Natural killer cell treated with Interleukin-12 subunit alpha and Interleukin-12 subunit beta and Interleukin-15 and Interleukin-18, amount 100 ng/mL, for 72 hours (primary cell): ENCODE results near the gene RELT. TPM values are rescaled to one million over a fixed set of nuclear protein-coding genes. Genes with fewer than 3 reads are reported as not detected.

Experiments
- ATAC-seq, 2 donors: fragments of 150-1000 bp; cut with Tn5 transposase in 1 of 2; sonication (Bioruptor Pico), chemical (Tn5 transposase) in 1 of 2; 2 replicates each; pipeline ENCODE4 v1.10.0; 2021
- DNase-seq: peaks from one replicate; pipeline ENCODE4 v3.0.0; 2022; ENCODE audit warnings: low spot score
- H3K27ac Mint-ChIP-seq, 2 donors: 1 replicate in 1 of 2; 2 replicates in 1 of 2; pipeline ENCODE4 v1.8.0; 2022; ENCODE audit warnings: mixed read lengths in 2 of 2, mild to moderate bottlenecking in 1 of 2, moderate library complexity in 1 of 2
- H3K27me3 Mint-ChIP-seq, 2 donors: 1 replicate in 1 of 2; 2 replicates in 1 of 2; pipeline ENCODE4 v1.8.0; 2022; ENCODE audit warnings: mixed read lengths in 2 of 2
- H3K36me3 Mint-ChIP-seq: one replicate; pipeline ENCODE4 v1.8.0; 2022; ENCODE audit warnings: mixed read lengths
- H3K4me1 Mint-ChIP-seq, 2 donors: 1 replicate in 1 of 2; 2 replicates in 1 of 2; pipeline ENCODE4 v1.8.0; 2022; ENCODE audit warnings: low read depth in 2 of 2, mixed read lengths in 2 of 2, mild to moderate bottlenecking in 1 of 2
- H3K4me3 Mint-ChIP-seq: one replicate; pipeline ENCODE4 v1.8.0; 2022; ENCODE audit warnings: mixed read lengths
- H3K9me3 Mint-ChIP-seq: 2 replicates; pipeline ENCODE4 v1.8.0; 2022; ENCODE audit warnings: mixed read lengths
- total RNA-seq, 2 donors: library from RNA; stranded (reverse); gene quantifications; one replicate each; pipeline ENCODE4 v1.2.3, GENCODE V29; 2022

The RELT gene
- total RNA-seq, 2 donors from 2014 or later, result 46.5 to 58.0 TPM

DNA sequence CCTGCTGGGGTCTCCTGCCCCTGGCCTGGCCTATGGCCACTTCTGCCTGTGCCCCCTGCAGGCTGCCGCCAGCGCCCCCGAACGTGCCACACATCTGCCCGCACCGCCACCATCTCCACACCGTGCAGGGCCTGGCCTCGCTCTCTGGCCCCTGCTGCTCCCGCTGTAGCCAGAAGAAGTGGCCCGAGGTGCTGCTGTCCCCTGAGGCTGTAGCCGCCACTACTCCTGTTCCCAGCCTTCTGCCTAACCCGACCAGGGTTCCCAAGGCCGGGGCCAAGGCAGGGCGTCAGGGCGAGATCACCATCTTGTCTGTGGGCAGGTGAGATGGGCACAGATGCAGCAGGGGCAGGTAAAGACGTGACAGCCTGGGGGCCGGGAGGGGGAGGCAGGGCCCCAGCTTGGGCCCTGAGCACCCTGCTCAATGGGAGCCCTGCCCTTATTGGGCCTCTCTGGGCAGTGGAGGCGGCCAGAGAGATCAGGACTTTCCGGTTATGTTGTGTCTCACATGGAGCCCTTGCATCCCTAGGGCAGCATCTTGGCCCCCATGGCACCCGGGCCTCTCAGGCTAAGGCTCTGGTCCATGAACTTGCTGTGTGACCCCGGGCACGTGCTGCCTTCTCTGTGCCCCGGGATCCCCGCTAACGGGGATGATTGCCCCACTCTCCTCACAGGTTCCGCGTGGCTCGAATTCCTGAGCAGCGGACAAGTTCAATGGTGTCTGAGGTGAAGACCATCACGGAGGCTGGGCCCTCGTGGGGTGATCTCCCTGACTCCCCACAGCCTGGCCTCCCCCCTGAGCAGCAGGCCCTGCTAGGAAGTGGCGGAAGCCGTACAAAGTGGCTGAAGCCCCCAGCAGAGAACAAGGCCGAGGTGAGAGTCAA lies 18.5 kb downstream of the RELT start:
- H3K4me1 Mint-ChIP-seq, result peaks cover 4 to 16% of the 10 kb centered on the region in 2 donors
- no peaks in the 10 kb centered on the region for H3K9me3 Mint-ChIP-seq
- ATAC-seq, result no peak
- H3K27me3 Mint-ChIP-seq, result no peaks in the 10 kb centered on the region
- H3K4me3 Mint-ChIP-seq, result no peak overlapping the region
- no peak for DNase-seq
- no peak overlapping the region for H3K27ac Mint-ChIP-seq
- no peaks in the 10 kb centered on the region for H3K36me3 Mint-ChIP-seq

DNA sequence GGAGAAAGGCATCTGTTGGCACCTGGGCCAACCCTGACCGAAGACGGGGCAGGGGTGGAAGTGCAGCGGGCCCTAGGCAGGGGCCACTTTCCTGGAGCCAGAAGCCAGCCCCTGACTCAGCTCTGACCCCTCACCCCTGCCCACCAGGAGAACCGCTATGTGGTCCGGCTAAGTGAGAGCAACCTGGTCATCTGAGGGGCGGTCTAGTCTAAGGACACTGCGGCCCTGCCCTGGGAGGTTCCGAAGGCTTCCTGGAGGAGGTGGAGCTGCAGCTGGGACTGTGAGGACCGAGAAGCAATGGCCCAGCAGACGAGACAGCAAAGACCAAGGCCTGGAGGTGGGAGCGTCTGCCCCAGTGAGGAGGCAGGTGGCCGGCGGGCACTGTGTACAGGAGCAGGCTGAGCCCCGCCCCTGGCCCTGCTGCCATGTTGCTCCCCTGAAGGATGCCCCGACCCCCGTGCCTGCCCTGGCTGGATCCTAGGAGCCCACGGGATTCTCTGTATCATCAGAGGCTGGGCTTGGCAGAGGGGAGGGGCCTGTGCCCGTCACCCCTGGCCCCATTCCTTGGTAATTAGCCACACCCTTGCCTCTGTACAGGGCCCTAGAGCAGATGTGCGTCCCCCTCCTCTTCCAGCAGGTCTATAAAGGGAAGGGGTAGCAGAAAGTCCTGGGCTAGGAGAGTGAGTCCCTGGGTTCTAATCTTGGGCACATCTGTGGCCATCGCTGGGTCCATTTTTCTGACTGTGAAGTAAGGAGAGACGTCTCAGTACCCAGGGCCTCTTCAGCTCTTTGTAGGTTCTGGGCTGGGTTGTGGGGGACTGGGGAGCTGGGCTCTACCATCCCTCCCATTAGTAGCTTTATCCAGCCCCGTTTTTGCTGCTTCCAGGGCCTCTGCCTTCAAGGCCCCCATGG lies 19.4 kb downstream of the RELT start:
- Mint-ChIP-seq H3K27ac (no peak overlapping the region), H3K4me3 (no peak overlapping the region), H3K36me3 (no peaks in the 10 kb centered on the region), H3K4me1 (peaks cover 0 to 12% of the 10 kb centered on the region in 2 donors), H3K9me3 (no peaks in the 10 kb centered on the region), H3K27me3 (no peaks in the 10 kb centered on the region)
- ATAC-seq (no peak), DNase-seq (no peak)

DNA sequence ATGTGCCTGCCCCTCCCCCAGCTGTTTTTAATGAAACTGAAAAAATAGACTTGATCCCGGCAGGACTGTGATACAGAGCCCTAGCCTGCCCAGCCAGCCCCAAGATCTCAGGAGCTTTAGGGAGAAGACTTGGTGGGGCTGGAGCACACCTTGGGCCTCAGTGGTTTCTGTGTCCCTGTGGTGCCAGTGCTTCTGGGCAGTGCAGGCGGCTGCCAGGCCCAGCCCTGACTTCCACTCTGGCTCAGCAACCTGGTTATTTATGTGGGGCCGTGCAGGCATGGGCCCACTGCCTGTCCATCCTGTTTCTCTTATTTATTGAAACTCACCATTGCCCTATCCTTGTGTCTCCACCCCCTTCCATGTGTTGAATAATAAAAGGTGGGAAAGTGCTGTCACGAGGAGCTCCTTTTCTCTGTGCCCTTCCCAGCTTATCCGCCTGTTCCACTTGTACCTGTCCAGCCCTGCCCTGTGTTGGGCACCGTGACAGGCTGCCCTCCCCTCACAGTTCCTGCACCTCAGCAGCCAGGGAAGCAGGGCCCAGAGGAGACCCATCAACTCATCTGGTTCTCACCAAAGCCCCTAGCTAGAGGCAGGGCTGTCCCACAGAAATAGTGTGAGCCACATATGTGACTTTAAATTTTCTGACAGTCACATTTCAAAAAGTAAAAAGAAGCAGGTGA lies 20.2 kb downstream of the RELT start:
- H3K36me3 Mint-ChIP-seq, result no peaks in the 10 kb centered on the region
- H3K27ac Mint-ChIP-seq, result no peak overlapping the region
- peaks cover 0 to 15% of the 10 kb centered on the region in 2 donors for H3K4me1 Mint-ChIP-seq
- ATAC-seq, result no peak
- DNase-seq, result no peak
- H3K9me3 Mint-ChIP-seq, result no peaks in the 10 kb centered on the region
- no peak overlapping the region for H3K4me3 Mint-ChIP-seq
- no peaks in the 10 kb centered on the region for H3K27me3 Mint-ChIP-seq

GRCh38 chr11:73396985-73397384 lies 20.8 kb downstream of the RELT start:
- Mint-ChIP-seq H3K27me3 (no peaks in the 10 kb centered on the region), H3K4me1 (peaks cover 0 to 15% of the 10 kb centered on the region in 2 donors), H3K9me3 (no peaks in the 10 kb centered on the region), H3K4me3 (no peak overlapping the region), H3K36me3 (no peaks in the 10 kb centered on the region), H3K27ac (no peak overlapping the region)
- DNase-seq (no peak), ATAC-seq (no peak)

DNA sequence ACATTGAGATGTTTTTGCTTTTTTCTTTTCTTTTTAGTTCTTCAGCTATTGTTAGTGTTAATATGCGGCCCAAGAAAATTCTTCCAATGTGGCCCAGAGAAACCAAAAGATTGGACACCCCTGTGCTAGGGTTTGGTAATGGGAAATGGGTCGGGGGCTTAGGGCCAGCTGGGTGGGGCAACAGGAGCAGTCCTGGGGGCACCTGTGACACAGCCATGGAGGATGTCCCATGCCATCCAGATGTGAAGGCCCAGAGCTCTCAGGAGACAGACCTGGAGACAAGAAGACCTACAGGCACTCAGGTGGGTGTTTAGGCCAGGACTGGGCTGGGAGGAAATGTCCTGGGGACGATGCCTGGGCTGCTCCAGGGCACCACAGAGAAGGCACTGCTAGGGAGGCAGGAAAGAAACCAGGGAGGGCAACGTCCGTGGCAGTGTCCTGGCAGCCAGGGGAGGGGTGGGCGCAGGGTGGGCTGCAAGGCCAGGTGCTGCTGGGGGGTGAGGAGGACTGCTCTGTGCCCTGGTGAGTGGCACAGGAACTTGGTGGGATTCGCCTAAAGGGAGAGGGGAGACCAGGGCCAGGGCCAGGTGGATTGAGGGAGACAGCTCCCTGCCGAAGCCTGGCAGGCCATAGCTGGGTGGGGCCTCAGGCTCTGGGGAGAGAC lies 21.4 kb downstream of the RELT start:
- Mint-ChIP-seq H3K4me3 (no peak overlapping the region), H3K9me3 (no peaks in the 10 kb centered on the region), H3K36me3 (no peaks in the 10 kb centered on the region), H3K4me1 (peaks cover 0 to 10% of the 10 kb centered on the region in 2 donors), H3K27me3 (no peaks in the 10 kb centered on the region), H3K27ac (peak overlapping the region in 1 of 2 donors; percentile 9)
- DNase-seq, result no peak
- no peak for ATAC-seq

DNA sequence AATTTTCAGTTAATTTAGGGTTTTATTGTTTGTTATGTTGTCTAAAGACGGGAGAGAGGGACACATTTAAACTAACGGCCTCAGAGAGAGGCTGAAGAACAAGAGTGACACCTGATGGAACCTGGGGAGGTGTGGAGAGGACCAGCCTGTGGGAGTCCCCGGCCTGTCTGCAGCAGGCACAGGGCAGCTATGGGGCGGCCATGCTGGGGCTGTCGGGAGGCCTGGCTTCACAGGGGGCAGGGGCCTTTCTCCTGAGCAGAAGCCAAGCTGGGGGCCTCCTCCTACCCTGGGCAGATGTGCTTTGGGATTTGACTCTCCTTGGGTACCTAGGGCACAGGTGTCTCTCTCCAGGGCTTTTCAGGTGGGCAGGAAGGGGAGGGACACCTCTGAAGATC lies 21.9 kb downstream of the RELT start:
- Mint-ChIP-seq H3K27ac (peak overlapping the region in 1 of 2 donors; percentile 9), H3K36me3 (no peaks in the 10 kb centered on the region), H3K4me1 (peaks cover 0 to 10% of the 10 kb centered on the region in 2 donors)

DNA sequence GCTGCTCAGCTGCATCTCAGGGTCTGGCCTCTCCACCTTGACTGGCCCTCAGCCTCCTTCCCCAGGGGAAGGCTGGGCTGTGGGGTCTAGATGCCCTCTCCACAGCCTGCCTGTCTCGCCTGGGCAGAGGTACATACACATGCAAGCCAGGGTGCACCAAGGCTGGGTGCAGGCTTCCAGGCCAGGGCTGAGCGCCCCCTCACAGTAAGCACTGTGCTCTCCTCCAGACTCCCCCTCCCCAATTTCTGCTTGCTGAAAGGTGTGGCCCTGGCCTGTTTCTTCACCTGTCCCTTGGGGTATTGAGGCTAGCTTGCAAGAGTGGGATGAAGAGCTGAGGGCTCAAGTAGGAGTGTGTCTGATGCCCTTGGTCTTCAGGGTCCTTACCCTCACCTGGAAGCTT lies 22.5 kb downstream of the RELT start:
- H3K36me3 Mint-ChIP-seq, result no peaks in the 10 kb centered on the region

More for the DNA sequence above, 21.9 kb downstream of the RELT start:
- H3K4me3 Mint-ChIP-seq, result no peak overlapping the region
- H3K27me3 Mint-ChIP-seq, result no peaks in the 10 kb centered on the region
- no peak for DNase-seq
- no peaks in the 10 kb centered on the region for H3K9me3 Mint-ChIP-seq
- ATAC-seq, result no peak

GRCh38 chr11:73399159-73399590 lies 23.0 kb downstream of the RELT start:
- DNase-seq (no peak), ATAC-seq (no peak)
- Mint-ChIP-seq H3K36me3 (no peaks in the 10 kb centered on the region), H3K4me1 (peaks cover 0 to 10% of the 10 kb centered on the region in 2 donors), H3K27ac (no peak overlapping the region), H3K27me3 (no peaks in the 10 kb centered on the region), H3K9me3 (no peaks in the 10 kb centered on the region), H3K4me3 (no peak overlapping the region)

More for the DNA sequence above, 22.5 kb downstream of the RELT start:
- DNase-seq, result no peak
- H3K27ac Mint-ChIP-seq, result no peak overlapping the region
- no peak overlapping the region for H3K4me3 Mint-ChIP-seq
- ATAC-seq, result no peak
- peaks cover 0 to 10% of the 10 kb centered on the region in 2 donors for H3K4me1 Mint-ChIP-seq
- H3K9me3 Mint-ChIP-seq, result no peaks in the 10 kb centered on the region
- no peaks in the 10 kb centered on the region for H3K27me3 Mint-ChIP-seq

DNA sequence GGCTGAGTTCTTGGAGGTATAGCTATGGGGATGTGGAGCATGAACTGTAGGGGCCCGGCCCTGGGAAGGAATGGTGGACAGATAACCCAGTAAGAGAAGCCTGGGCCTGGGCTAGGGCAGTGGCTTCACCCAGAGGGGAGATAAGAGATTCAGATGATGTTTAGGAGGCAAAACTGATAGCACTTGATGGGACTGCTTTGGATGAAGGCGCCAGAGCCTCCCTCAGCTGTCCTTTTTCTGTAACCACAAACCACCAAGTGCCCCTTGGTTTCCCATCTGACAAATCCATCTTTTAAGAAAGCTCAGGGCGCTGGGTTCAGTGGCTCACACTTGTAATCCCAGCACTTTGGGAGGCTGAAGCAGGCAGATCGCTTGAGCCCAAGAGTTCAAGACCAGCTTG lies 23.4 kb downstream of the RELT start:
- DNase-seq, result no peak
- Mint-ChIP-seq H3K27me3 (no peaks in the 10 kb centered on the region), H3K9me3 (no peaks in the 10 kb centered on the region), H3K4me1 (peaks cover 0 to 10% of the 10 kb centered on the region in 2 donors), H3K4me3 (no peak overlapping the region), H3K27ac (no peak overlapping the region), H3K36me3 (no peaks in the 10 kb centered on the region)
- no peak for ATAC-seq

DNA sequence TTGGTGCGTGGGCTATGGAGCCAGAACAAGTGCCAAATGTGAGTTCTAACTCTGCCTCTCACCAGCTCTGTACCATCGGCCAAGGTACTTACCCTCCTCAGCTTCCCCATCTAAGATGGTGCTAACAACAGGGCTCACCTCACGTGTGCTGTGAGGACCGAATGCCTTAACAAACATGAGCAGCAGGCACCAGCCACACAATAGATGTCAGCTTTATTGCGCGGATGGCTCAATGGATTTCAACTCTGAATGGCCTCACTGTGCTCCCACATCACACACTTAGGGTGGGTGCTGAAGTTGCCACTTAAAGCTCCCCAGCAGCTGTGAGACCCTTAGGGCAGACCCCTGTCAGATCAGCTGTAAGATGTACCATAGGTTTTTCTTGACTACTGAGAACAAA lies 24.1 kb downstream of the RELT start:
- no peaks in the 10 kb centered on the region for H3K36me3 Mint-ChIP-seq
- H3K27ac Mint-ChIP-seq, result no peak overlapping the region
- H3K4me3 Mint-ChIP-seq, result no peak overlapping the region
- ATAC-seq, result no peak
- H3K27me3 Mint-ChIP-seq, result no peaks in the 10 kb centered on the region
- peaks cover 0 to 10% of the 10 kb centered on the region in 2 donors for H3K4me1 Mint-ChIP-seq
- no peaks in the 10 kb centered on the region for H3K9me3 Mint-ChIP-seq
- no peak for DNase-seq

GRCh38 chr11:73401217-73401923 lies 25.2 kb downstream of the RELT start:
- H3K4me1 Mint-ChIP-seq, result peaks cover 0 to 10% of the 10 kb centered on the region in 2 donors
- no peaks in the 10 kb centered on the region for H3K27me3 Mint-ChIP-seq
- no peak for ATAC-seq
- H3K9me3 Mint-ChIP-seq, result no peaks in the 10 kb centered on the region
- no peak for DNase-seq
- H3K27ac Mint-ChIP-seq, result no peak overlapping the region
- no peaks in the 10 kb centered on the region for H3K36me3 Mint-ChIP-seq
- no peak overlapping the region for H3K4me3 Mint-ChIP-seq

DNA sequence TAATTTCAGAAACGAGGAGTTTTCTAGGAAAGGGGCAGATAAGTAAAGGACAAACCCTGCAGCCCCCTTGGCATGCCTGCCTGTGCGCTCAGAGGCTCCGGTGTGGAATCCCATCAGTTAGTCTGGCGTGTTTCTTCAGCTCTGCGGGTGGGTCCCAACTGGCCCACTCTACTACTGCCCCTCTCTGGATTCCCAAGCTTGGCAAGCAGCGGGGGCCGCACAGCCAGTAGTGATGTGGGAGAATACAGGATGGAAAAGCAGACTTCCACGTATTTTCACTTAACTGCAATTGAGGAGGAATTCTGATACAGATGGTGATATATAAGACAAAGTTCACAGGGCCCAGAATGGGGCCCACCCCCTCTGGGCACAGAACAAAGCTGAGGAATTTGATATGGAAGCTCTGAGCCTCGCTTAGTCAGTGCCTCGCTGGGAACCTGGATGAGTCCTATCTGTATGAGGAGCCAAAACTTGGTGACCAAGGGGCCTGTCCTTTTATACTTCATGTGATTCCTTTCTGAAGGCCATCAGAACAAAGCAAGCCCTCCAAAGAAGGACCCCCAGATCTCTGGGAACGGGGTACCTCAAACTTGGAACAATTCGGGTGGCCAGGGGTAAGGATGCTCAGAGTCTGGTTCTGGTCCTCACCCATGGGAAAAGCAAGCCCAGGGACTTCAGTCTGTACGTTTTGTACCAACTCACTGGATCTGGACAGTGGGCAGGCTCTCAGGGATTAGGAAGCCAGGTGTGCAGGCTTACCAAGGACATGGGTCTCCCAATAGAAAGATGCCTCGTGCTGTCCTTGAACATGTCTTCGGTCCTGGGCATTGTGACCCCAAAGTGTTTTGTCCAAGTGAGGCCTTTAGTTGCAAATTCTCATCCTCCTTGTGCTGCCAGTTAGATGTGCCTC lies 26.0 kb downstream of the RELT start:
- ATAC-seq (no peak), DNase-seq (no peak)
- Mint-ChIP-seq H3K4me3 (no peak overlapping the region), H3K27ac (no peak overlapping the region), H3K27me3 (no peaks in the 10 kb centered on the region), H3K9me3 (no peaks in the 10 kb centered on the region), H3K36me3 (no peaks in the 10 kb centered on the region), H3K4me1 (peaks cover 0 to 8% of the 10 kb centered on the region in 2 donors)
